ENCODE measurements around the gene MEI1. TPM values are rescaled to one million over a fixed set of nuclear protein-coding genes. Genes with fewer than 3 reads are reported as not detected.
"Not testable (repeated sequence)": the region's sequence is repeated elsewhere in the genome, so short reads cannot be mapped to it uniquely, and the experiment has no call there.

MEI1 gene
- total RNA-seq, 1 donor from 2014 or later = 0.51 TPM

- DNase-seq = peak; percentile 91
Observed at GRCh38 chr22:41682033-41682807, 17.1 kb upstream of the MEI1 start.

- no peak for DNase-seq
Observed at GRCh38 chr22:41683052-41683451, 16.3 kb upstream of the MEI1 start.

GRCh38 chr22:41683616-41684015 lies 15.7 kb upstream of the MEI1 start:
- DNase-seq = no peak

GRCh38 chr22:41684194-41684593 lies 15.1 kb upstream of the MEI1 start:
- no peak for DNase-seq

- DNase-seq = not testable (repeated sequence)
Observed at GRCh38 chr22:41686890-41687289, 12.4 kb upstream of the MEI1 start.

GRCh38 chr22:41687901-41688364 lies 11.4 kb upstream of the MEI1 start:
- peak; percentile 49 for DNase-seq

- DNase-seq = peak; percentile 97
Observed at GRCh38 chr22:41688365-41689211, 10.7 kb upstream of the MEI1 start, which contains the start of gene SNU13. SNU13 (minus strand) TSS chr22:41688867; CDS start chr22:41688796, 71 bp downstream.

- no peak for DNase-seq
Observed at GRCh38 chr22:41690476-41690875, 8.8 kb upstream of the MEI1 start.

- DNase-seq = no peak
Observed at GRCh38 chr22:41695211-41695610, 4.1 kb upstream of the MEI1 start.

- DNase-seq = no peak
Observed at GRCh38 chr22:41696703-41697102, 2.6 kb upstream of the MEI1 start.

GRCh38 chr22:41697126-41697775 lies 2.1 kb upstream of the MEI1 start:
- DNase-seq = peak; percentile 93

GRCh38 chr22:41700108-41700364 lies 733 bp downstream of the MEI1 start:
- no peak for DNase-seq

GRCh38 chr22:41702763-41703162 lies 3.5 kb downstream of the MEI1 start:
- no peak for DNase-seq

- no peak for DNase-seq
Observed at GRCh38 chr22:41709341-41709740, 10.0 kb downstream of the MEI1 start.

- no peak for DNase-seq
Observed at GRCh38 chr22:41713004-41713403, 13.7 kb downstream of the MEI1 start.

- DNase-seq = no peak
Observed at GRCh38 chr22:41722496-41722895, 23.2 kb downstream of the MEI1 start.

GRCh38 chr22:41725510-41726110 lies 26.3 kb downstream of the MEI1 start:
- no peak for DNase-seq

GRCh38 chr22:41731609-41732008 lies 32.3 kb downstream of the MEI1 start:
- no peak for DNase-seq

GRCh38 chr22:41732096-41732772 lies 32.9 kb downstream of the MEI1 start:
- DNase-seq = no peak

- not testable (repeated sequence) for DNase-seq
Observed at GRCh38 chr22:41733241-41733640, 33.9 kb downstream of the MEI1 start.

GRCh38 chr22:41739576-41739975 lies 40.3 kb downstream of the MEI1 start:
- no peak for DNase-seq

- DNase-seq = no peak
Observed at GRCh38 chr22:41742918-41743317, 43.6 kb downstream of the MEI1 start.
